ENCODE results near the gene ADGRE3.

- no peak for TF ChIP-seq POLR2AphosphoS5 (IDR thresholded peaks at IDR 0.05)
- TF ChIP-seq CTCF (IDR thresholded peaks at IDR 0.05) = no peak
- TF ChIP-seq POLR2A (IDR thresholded peaks at IDR 0.05; ENCODE audit: low read depth) = no peak
- no peak for TF ChIP-seq EP300 (IDR thresholded peaks at IDR 0.05)
Observed at GRCh38 chr19:14577264-14577663, 97.4 kb downstream of the ADGRE3 start.
